22Rv1 (cell line): Measurements from ENCODE around the gene SEPTIN12.

Experiments
- CTCF ChIP-seq: fragments of 450-650 bp; IDR thresholded peaks from 2 replicates; pipeline ENCODE4 v1.5.1; 2017; ENCODE audit warnings: mild to moderate bottlenecking
- ZFX ChIP-seq: fragments of 450-650 bp; IDR thresholded peaks from 2 replicates; pipeline ENCODE4 v1.6.1; 2017; ENCODE audit warnings: antibody characterized with exemption, borderline replicate concordance

- TF ChIP-seq CTCF (no peak), ZFX (no peak)
These were observed 10.3 kb upstream of the SEPTIN12 start for GRCh38 chr16:4798456-4798855.
